LNCAP (cell line): ENCODE data around the gene RNASE4.

ENCODE experiments used
- TF ChIP-seq, protein P1 (sequence below): fragments of 450-650 bp; IDR thresholded peaks from 2 replicates; pipeline ENCODE4 v1.5.1; 2017; ENCODE audit warnings: mild to moderate bottlenecking

Gene RNASE4, protein sequence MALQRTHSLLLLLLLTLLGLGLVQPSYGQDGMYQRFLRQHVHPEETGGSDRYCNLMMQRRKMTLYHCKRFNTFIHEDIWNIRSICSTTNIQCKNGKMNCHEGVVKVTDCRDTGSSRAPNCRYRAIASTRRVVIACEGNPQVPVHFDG

DNA sequence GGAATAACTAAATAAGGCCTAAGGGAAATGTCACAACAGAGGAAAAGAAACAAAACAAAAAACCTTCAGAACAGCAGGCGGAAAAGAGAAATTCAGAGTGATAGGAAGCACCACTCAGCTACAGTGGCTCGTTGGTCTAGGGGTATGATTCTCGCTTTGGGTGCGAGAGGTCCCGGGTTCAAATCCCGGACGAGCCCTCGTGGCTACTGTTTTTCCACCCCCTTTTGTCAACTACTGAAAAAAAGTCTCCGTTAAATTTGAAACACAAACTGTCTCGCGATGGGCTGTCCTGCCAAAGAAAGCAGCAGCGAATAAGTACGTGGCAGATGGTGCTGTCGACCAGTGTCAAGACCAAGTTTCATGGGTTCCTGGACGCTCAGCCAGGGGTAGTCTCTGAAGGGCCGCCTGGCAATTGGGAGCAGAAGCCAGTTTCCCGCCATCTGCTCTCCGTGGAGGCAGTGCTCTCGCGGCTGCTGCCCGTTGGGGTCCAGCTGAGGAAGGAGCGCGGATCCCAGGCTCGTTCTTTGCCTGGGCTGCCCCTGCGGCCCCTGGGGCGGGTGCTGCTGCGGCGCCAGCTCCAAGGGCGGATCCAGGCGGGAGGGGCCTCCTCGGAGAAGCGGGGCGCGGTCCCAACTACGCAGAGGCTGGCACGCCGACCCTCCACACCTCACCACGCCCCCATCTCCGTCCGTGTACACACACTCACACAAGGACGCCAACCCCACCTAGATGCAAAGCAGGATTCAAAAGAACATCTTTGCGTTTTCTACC is at the start of gene RNASE4:
Gene RNASE4 (plus strand): TSS at position 670 of the 771 bp plus-strand sequence. CDS start 14,812 bp downstream, outside the sequence.
- TF ChIP-seq, protein P1, sequence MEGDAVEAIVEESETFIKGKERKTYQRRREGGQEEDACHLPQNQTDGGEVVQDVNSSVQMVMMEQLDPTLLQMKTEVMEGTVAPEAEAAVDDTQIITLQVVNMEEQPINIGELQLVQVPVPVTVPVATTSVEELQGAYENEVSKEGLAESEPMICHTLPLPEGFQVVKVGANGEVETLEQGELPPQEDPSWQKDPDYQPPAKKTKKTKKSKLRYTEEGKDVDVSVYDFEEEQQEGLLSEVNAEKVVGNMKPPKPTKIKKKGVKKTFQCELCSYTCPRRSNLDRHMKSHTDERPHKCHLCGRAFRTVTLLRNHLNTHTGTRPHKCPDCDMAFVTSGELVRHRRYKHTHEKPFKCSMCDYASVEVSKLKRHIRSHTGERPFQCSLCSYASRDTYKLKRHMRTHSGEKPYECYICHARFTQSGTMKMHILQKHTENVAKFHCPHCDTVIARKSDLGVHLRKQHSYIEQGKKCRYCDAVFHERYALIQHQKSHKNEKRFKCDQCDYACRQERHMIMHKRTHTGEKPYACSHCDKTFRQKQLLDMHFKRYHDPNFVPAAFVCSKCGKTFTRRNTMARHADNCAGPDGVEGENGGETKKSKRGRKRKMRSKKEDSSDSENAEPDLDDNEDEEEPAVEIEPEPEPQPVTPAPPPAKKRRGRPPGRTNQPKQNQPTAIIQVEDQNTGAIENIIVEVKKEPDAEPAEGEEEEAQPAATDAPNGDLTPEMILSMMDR: no peak

DNA sequence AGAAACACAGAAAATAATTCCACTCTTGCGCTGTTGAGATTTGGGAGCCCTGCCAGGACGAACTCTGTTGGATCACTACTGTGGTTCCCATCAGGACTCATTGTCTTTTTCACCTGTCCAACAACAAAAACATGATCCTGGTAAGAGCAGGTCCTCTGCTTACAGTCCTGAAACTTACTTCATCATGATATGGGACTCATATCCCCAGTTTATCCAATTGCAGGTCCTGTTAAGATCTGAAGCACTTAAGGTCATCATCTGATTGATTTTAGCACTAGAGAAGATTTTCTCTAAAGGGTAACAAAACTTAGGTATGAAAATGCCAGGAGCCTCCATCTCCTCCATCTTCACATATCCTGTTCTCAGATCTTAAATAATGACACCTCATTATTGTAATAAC is 42.8 kb upstream of the RNASE4 start, which contains the start of gene OR6S1:
Gene OR6S1 (minus strand): TSS at position 101 of the 400 bp plus-strand sequence. CDS start 0 bp downstream, at position 101.
- TF ChIP-seq, protein P1: no peak

DNA sequence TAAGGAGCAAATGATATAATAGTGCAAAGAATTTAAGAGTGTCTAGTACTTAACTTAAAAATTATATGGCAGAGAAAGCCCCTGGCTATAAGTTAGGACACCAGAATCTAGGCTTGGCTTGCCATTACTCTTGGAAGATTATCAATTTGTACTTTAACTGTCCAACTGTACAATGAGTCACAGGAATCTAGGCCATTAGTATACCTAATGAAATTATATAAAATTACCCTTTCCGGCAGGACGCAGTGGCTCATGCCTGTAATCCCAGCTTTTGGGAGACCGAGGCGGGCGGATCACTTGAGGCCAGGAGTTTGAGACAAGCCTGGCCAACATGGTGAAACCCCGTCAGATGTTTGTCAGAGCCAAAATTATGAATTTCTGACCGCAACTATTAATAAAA is 42.2 kb upstream of the RNASE4 start:
- TF ChIP-seq, protein P1: no peak

DNA sequence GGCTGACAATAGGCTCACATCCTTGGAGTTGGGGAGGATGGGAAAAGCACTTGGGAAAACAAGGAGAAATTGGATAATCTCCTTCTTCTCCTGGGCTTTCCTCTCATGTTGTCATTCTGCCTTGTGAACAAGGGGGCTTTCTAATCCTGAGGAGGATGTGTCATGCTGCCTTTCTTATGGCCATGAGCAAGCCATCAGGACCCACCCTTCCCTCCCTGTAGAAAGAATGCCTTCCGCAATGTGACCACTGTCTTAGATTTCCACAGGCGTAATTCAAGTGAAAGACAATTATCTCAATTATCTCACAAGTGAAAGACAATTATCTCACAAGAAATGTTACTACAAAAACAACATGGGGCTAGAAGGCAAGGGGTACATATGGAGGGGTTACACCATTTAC is 39.8 kb upstream of the RNASE4 start:
- TF ChIP-seq, protein P1: no peak

DNA sequence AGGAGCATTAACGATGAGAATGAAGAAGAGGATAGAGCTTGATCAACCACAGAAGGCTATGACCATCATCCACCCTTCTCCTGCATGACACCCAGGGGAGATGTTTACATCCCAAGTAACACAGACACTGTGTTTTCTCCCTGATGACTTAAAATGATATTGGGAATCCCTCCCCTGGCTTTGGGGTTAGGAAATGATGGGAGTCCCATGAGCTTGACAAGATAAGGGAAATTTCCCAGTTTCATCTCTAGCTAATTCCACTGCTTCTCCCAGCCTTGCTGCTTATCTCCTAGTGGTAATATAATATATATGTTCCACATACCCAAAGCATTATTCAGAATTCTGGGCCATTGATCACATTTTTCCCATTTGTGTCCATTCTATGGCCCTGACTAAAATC is 38.9 kb upstream of the RNASE4 start:
- TF ChIP-seq, protein P1: no peak

DNA sequence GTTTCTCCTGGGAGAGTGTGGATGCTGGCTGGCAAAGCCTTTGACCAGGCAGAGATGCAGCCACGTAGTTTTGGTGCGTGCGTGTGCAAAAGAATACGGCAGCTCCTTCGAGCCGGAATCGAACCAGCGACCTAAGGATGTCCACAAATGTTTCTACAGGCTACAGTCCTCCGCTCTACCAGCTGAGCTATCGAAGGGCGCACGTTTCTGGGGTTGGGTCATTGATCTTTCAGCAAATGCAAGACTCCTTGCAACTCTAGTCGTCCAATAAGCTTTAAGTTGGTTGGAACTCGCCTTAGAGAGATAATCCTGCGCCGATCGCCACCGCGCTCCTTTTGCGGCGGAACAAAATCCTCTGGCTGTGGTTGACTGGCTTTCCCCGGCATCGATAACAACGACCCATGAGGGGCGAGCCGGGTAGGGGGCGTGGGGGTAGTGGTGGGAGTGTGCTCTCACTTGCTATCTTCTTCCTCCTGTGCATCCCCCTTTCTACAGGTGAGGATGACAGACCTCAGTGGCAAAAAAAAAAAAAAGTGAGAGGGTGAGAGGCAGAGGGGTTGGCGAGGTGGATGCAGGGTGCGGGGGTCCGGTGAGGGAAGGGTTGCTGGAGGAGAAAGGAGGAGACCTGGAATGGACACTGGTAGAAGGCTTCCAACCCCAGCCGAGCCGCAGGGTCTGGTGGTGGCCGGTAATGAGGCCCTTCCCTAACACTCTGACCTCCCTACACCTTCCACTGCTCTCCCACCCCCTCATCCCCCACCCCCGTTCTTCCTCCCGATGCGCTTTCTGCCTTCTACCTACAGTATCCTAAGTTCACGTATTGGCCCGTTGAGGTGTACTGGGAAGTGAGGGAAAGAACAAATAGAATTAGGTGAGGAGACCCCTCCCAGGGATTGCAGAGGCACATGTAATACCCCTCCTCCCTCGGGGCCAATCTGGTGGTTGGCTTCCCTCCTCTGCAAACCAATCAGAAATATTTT is 31.1 kb upstream of the RNASE4 start:
- TF ChIP-seq, protein P1: no peak

DNA sequence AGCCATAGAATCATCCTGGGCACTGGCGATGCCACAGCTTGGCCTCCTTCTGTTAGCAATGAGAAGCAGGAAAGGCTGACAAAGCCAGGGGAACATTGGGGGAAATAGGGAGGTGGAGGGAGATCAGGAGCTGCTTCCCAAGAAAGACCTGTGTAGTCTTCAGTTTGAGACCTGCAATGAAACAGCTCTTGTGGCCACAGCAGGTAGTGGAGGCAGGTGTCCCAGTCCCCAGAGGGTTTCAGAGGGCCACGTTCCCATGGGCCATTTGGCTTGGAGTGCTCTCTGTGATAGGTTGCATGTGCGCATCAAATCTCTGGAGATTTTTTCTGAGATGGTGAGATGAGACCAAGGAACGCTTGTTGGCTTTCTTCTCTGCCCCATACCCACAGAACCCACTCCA is 28.5 kb upstream of the RNASE4 start:
- TF ChIP-seq, protein P1: no peak
